SK-MEL-5 (cell line): ENCODE measurements around the gene NOP9. TPM values are rescaled to one million over a fixed set of nuclear protein-coding genes. Genes with fewer than 3 reads are reported as not detected.
A peak's percentile ranks its signal among the peaks of the same experiment; 100 is the strongest.

Source experiments
- DNase-seq: peaks from one replicate; pipeline ENCODE4 v3.0.0-alpha.2; 2016; ENCODE audit warnings: low read depth, low spot score
- in situ Hi-C: cut with HindIII; loops from 2 replicates; pipeline ENCODE4 v1.10.0; 2016; ENCODE audit warnings: low sequenced_read_pairs, high pct_unique_total_duplicates, low pct_unique_long_range_greater_than_20kb
- polyA plus RNA-seq, 2 experiments: library from polyadenylated mRNA; depleted of rRNA; stranded (reverse); fragments of >200 nt; gene quantifications; 2 replicates each; pipeline ENCODE4 v1.2.3, GENCODE V29; 2015
- total RNA-seq: library from RNA; depleted of rRNA; stranded (reverse); fragments of >200 nt; shearing (Covaris generic); gene quantifications from 2 replicates; pipeline ENCODE4 v1.2.3, GENCODE V29; 2014; rRNA removed

Gene NOP9
- total RNA-seq, result 22.9 and 25.1 TPM in 2 replicates
- 14.5 and 15.9 TPM in 2 replicates for polyA plus RNA-seq (2015; cell fraction: cytosol; rRNA removed)
- 29.1 and 43.5 TPM in 2 replicates for polyA plus RNA-seq (2015; cell fraction: nucleus; rRNA removed)

DNA sequence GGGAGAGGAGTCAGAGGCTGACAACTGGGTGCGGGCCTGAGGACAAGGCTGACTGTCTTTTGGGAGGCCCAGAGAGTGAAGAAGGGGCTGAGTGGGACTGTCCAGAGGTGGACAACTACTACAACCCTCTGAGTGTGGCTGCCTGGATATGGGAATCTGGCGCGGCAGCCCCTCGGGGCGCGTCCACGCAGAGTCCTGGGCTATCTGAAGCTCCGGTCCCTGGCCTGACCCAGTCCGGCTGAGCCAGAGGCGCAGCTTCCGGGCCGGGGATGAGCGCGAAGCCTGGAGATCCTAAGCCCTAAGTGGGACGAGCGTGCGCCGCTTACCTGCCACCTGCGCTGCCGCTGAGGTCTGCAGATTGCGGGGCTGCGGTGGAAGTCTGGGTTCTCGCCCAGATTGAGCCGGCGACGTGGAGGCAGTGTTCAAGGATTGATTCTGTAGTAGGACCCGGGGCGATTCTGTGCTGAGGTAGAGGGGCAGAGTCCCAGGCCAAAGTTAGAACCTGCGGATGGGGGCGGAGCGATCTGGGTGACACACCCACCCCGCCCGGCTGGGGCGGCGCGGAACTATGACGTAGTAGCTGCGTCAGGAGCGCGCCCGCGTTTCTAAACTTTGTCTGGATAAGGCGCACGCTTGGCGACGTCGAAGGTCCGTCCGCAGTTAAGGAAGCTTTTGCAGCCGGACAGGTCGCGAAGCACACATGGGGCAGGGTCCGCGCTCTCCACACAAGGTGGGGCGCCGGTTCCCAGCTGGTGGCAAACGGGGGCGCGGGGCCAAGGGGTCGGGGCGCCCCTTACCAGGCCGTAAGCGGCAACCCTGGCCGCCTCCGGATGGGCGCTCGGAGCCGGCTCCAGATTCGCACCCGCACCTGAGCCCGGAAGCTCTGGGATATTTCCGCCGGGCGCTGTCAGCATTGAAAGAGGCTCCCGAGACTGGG is at the start of gene NOP9, which contains the start of gene DHRS1:
TSS of gene NOP9 (plus strand) at position 596 of the 937 bp plus-strand sequence. CDS start at position 701, 105 bp downstream.
TSS of gene DHRS1 (minus strand) at position 526 of the 937 bp plus-strand sequence. CDS start 674 bp downstream, outside the sequence.
- in situ Hi-C loops, result no loop called here
- peak; percentile 85 for DNase-seq

DNA sequence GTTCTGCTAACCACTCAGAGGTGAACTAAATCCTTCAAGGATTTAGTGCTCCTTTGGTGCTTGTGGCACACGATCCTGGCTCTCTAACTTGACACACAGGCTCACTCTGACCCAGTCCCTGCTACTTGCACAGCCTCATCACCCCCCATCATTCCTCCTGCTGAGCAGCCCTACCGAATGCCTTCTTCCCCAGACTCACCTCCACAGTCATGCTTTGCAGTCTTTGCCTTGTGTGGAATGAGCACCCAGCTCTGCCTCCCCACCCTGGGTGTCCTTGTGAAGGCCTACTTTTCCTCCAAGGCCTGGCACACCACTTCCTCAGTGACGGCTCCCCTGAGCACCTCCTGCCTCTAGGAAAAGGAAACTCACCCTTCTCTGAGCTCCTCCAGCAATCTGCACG is 49.3 kb upstream of the NOP9 start:
- in situ Hi-C loops, result no loop called here

DNA sequence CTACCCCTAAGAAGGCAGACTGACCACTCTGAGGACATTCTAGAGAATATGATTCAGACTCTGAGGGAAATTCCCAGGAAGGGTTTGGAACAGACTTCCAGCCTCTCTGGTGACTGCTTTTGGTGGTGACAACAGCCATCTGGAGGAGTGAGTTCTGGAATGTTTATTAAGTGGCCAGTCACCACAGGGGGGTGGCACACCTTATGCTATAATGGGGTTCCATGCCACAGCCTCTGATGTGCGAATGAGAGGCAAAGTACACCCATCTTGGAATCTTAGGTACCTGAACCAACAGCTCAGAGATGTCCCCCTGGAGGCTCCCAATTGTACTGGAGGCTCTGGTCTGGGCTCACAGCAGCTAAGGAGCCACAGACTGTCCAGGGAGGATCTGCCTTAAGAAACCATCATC is 47.8 kb upstream of the NOP9 start:
- no peak for DNase-seq
- in situ Hi-C loops, result no loop called here

More for the DNA sequence above, 49.3 kb upstream of the NOP9 start:
- DNase-seq, result no peak

DNA sequence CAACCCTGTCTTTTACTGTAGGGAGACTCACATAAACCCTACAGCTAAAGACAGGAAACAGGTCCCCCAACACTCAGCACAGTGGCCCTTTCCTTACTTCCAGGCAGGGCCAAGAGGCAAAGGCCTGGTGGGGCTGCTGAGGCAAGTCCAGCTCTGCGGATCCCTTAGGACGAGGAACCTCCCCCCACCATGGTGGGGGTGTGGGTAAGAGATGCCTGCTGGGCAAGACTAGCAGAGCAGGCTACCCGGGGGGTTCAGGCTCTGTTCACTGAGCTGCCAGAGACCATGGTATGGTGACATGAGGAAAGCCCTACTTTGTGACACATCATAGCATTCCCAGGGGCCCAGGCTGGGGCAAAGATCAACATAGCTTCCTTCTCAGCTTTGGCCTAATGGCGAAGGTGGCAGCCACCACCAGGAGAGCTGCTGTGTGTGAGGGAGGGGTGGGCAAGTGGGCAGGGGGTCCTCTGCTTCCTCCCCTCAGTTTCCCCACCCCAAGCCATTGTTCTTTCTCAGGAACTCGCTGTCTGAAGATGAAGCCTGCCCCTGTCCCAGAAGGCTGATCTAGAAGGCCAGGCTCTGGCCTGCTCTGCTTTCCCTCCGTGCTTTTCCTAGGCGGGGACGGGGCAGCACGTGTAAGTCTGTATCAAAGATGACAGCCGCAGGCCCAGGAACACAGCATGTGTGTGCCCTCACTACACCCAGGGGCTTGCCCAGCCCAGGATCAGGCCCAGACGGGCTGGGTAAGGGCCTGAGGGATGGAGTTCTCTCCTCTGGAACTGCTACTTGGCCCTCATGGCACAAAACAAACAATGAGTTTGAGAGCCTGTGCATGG is 47.1 kb upstream of the NOP9 start:
- no peak for DNase-seq
- in situ Hi-C loops, result no loop called here

GRCh38 chr14:24253936-24254335 is 45.7 kb upstream of the NOP9 start:
- DNase-seq, result no peak
- in situ Hi-C loops, result no loop called here

GRCh38 chr14:24254630-24255392 is 44.8 kb upstream of the NOP9 start:
- no peak for DNase-seq
- in situ Hi-C loops, result no loop called here

DNA sequence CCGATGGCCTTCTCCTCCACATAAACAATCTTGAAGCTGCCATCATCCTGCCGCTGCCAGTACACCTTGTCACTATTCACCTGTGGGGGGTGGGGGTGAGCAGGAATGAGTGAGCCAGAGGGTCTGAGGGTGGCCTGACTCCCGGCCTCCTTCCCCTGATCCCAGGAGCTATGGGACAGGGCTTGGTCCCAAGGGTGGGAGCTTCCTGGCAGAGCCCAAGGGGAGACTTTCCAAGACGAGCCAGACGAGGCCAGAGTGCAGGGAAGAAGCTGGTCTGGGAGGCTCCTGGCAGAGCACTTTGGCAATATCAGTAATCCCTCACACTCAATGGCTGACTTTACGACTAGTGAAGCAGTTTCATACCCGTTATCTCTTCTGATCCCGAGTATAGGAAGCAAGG is 44.2 kb upstream of the NOP9 start:
- in situ Hi-C loops, result no loop called here
- no peak for DNase-seq

GRCh38 chr14:24255931-24256711 is 43.5 kb upstream of the NOP9 start:
- in situ Hi-C loops, result no loop called here
- DNase-seq, result no peak

- in situ Hi-C loops, result no loop called here
- no peak for DNase-seq
Observed at GRCh38 chr14:24256960-24257359, 42.7 kb upstream of the NOP9 start.

DNA sequence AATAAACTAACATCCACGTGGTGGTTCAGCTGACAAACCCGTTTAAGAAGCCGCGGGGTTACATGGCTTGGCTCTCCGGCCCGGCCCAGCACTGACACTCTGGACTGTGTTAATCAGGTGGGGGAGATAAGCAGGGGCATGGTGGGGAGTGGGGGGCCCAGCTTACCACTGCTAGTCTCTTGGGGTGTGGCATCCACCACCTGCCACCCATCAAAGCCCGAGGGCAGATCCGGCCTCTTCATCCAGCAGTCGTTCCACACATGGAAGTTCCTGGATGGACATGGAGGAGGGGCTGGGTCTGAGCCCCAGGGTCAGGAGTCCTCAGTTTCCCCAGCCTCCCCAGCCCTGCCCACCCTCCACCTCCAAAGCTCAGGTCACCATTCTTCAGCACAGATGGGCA is 41.5 kb upstream of the NOP9 start:
- no peak for DNase-seq
- in situ Hi-C loops, result no loop called here

DNA sequence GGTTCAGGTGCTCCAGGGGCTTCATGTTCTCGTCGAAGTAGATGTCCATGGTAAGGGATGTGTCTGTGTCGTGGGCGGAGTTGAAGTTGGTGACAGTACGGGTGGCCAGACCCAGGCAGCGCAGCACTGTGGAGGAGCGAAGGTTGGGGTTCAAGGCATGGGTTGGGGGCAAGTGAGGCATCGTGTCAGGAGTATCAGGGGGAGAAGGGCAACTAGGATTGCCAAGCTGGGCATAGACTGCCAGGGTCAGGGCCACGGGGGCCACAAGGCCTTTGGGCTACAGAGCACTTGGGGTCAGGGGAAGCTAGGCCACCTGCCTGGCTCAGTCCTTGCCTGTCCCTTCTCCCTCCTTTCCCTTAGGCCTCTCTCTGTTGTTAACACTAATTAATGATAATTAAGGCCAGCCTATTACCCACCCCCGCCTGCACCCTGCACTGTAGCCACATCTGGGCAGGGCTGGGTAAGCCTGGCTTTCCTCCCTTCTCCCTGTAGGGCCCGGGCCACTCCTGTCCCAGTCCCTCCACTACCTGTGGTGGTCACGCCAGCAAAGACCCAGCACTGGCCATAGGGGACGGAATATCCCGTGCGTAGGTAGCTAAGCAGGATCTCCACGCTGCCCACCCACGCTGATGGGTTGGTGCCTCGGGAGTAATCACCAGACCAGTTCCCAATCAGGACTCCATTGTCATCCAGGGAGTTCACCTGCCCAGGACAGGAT is 40.9 kb upstream of the NOP9 start:
- no peak for DNase-seq
- in situ Hi-C loops, result no loop called here

DNA sequence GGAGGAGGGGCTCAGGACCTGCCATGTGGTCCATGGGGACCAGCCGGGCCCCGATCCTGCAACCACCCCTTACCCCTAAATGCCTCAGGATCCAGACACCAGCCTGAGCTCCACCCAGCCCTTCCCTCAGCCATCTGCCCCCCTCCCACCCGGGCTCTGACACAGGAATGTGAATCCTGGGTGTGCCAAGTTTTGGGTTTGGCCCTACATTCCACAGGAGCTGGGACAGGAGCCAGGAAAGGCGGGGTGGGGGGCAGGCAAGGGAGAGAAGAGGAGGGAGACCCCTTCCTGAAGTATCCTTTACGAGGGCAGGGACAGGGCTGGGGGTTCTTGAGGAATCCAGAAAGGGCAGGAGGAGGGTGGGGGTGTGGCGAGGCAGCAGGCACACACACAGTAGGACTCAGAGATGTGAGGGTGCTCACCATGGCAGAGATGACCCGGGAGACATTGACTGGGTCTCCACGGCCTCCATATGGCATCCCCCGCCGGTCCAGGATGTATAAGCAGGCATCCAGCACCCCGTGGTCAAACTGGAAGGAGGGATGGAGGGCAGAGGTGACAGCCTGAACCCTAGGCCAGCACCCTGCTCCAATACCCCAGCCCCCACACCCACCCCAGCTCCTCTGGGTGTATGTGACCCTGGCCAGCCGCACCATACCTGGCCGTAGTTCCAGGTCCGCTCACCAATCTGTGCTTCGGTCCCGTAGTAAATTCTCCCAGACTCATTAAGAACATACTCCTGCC is 40.2 kb upstream of the NOP9 start:
- no peak for DNase-seq
- in situ Hi-C loops, result no loop called here

GRCh38 chr14:24260026-24260779 is 39.4 kb upstream of the NOP9 start:
- in situ Hi-C loops, result no loop called here
- DNase-seq, result no peak

- no peak for DNase-seq
- in situ Hi-C loops, result no loop called here
Observed at GRCh38 chr14:24260780-24261157, 38.9 kb upstream of the NOP9 start.
